Ovary (tissue), 3 donors: ENCODE measurements around the gene EDAR.

Experiments used
- EP300 ChIP-seq: sonication (generic); formaldehyde crosslinking; IDR thresholded peaks from one replicate; pipeline ENCODE4 v1.6.1; 2017; ENCODE audit warnings: antibody characterized with exemption
- POLR2A ChIP-seq: fragments of 450-650 bp; IDR thresholded peaks from one replicate; pipeline ENCODE4 v1.6.1; 2017; ENCODE audit warnings: antibody characterized with exemption, mild to moderate bottlenecking, moderate library complexity
- TF ChIP-seq, protein P1 (sequence below), 3 donors: fragments of 450-650 bp in 2 of 3; fragments of 200-600 bp in 1 of 3; IDR thresholded peaks; one replicate each; pipeline versions ENCODE4 v1.5.1 to v1.8.0; 2016 to 2022; ENCODE audit warnings: antibody characterized with exemption in 3 of 3, mild to moderate bottlenecking in 1 of 3
- donor health status: DM: no; HTN: no; CAD: no.

DNA sequence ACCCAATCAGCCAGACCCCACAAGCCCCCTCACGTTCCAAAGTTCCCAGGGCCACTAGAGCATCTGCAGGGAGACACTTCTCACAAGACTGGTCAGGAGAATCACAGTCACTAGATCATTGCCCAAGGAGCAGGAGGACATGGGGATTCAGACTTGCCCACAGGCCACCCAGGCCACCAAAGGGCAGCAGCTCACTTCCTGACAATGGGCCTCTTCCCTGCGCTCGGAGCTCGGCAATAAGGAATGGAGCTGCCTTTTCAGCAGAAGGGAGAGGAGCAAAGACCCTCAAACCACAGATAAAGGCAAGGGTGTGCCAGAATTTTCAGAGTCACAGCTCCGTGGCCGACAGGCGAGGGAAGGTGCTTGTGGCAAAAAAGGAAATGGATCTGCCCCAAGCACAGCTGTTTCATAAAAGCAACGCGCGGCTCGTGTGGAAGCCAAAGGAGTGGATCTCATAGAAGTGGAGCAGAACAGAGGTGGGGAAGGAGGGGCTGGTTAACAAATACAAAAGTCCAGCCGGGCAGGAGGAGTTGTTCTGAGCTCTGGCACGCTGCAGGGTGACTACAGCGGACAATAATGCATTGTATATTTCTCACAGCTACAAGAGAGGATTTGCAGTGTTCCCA is 72.1 kb downstream of the EDAR start:
- TF ChIP-seq, protein P1, sequence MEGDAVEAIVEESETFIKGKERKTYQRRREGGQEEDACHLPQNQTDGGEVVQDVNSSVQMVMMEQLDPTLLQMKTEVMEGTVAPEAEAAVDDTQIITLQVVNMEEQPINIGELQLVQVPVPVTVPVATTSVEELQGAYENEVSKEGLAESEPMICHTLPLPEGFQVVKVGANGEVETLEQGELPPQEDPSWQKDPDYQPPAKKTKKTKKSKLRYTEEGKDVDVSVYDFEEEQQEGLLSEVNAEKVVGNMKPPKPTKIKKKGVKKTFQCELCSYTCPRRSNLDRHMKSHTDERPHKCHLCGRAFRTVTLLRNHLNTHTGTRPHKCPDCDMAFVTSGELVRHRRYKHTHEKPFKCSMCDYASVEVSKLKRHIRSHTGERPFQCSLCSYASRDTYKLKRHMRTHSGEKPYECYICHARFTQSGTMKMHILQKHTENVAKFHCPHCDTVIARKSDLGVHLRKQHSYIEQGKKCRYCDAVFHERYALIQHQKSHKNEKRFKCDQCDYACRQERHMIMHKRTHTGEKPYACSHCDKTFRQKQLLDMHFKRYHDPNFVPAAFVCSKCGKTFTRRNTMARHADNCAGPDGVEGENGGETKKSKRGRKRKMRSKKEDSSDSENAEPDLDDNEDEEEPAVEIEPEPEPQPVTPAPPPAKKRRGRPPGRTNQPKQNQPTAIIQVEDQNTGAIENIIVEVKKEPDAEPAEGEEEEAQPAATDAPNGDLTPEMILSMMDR (IDR thresholded peaks at IDR 0.05): no peak
- TF ChIP-seq EP300 (no peak), POLR2A (no peak)
